Activated CD4-positive, alpha-beta T cell treated with anti-CD3 and anti-CD28 coated beads, Interleukin-2, Interleukin-6, amounts not matched to agents 100 ng/mL and 50 ng/mL, durations not matched to agents 16 hours and 8 hours (primary cell): ENCODE measurements around the gene KASH5.

Source experiments
- DNase-seq: peaks from one replicate; pipeline ENCODE4 v3.0.0-alpha.2; 2020

KASH5 gene

DNA sequence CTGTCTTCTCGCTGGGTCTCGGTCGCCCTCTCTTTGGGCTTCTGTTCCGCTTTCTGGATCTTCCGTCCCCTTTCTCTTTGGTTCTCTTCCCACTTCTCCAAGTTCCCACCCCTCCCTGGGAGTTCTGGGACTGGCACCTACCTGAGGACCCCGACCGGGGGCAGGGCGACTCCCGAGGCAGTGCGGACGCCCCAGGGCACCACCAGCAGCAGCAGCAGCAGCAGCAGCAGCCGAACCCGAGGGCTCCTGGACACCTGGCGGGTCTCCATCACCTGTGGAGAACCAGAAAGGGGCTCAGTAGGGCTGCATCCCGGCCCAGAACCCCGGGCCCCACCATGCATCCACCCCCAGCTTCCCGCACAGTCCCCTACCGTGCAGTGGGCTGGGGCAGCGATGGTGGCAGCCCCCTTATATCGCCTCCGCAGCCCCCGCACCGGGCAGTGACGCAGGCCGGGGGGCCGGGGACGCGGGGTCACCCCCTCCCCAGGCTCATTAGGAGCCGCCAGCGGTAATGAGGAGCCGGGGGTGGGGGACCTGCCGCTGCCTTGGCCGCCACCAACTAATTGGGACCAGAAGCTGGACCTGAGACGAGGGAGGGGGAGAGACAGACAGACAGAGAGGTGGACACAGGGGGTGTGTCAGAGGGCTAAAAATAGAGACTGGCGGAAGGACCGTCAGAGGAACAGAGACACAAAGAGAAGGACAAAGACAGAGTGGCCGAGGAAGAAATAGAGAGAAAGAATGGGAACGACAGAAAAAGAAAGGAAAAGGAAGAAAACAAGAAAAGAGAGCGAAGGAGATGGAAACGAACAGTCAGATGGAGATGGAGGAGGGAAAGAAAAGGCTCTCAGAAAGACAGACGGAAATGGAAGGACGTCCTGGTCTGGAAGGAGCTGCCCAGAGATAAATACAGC lies 35.3 kb downstream of the KASH5 start, which contains the start of gene PTH2:
PTH2 (minus strand) TSS at position 371 of the 914 bp plus-strand sequence; CDS start at position 269, 102 bp downstream.
- no peak for DNase-seq

DNA sequence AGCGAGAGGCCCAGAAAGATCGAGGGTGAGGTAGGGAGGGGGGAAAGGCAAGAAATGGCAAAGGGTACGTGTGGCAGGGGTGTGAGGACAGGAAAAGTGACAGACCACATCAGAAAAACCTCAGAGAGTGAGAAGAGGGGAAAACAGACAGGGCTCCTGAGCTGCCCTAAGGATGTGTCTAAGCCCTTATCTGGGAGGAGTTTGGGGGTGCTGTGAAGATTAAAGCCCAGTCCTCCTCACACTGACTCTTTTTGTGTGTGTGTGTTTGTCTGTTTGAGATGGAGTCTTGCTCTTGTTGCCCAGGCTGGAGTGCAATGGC lies 35.9 kb downstream of the KASH5 start:
- no peak for DNase-seq

DNA sequence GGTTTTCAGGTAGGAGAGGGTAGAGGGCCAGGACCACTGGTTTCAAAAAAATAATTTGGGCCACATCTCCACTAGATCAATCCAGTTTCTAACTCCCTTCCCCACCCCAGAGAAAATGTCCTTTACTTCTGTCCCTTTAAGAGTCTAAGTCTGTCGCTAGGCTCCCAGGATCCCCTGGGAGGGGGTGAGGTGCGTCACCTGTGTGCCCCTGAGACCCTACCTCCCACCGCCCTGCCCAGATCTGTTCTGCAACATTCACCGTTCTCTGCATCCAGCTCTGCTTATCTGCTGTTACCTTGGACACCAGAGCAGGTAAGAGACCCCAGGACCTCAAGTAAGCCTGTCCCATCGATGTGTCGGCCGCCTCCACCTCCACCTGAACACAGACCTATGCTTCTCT lies 37.1 kb downstream of the KASH5 start, which contains the start of gene GFY:
GFY (plus strand) TSS at position 211 of the 400 bp plus-strand sequence. CDS start 1,043 bp downstream, outside the sequence.
- no peak for DNase-seq

DNA sequence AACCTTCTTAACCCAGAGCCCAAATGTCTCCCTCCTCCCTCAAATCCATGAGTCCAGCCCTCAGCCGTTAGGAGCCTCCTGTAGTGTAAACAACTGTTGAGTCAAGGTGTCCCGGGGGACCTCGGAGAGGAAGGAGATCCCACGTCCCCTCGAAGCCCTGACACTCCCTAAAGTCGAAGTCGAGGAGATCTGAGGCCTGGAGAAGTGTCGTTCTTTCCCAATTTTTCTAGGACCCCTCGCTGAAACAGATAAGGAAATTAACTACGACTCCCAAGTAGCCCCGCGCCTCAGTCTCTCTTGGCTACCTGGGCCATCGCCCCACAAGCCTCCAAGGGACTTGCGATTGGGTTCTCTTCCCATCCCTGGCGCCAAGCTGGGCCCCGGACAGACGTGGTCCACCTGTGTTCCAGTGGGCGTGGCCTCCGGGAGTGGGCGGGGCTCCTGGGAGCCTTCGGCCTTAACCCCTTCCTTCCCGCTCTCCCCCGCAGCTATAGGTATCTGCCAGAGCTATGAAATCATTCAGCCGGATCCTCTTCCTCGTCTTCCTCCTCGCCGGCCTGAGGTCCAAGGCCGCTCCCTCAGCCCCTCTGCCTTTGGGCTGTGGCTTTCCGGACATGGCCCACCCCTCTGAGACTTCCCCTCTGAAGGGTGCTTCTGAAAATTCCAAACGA lies 38.0 kb downstream of the KASH5 start:
- peak; percentile 39 for DNase-seq

DNA sequence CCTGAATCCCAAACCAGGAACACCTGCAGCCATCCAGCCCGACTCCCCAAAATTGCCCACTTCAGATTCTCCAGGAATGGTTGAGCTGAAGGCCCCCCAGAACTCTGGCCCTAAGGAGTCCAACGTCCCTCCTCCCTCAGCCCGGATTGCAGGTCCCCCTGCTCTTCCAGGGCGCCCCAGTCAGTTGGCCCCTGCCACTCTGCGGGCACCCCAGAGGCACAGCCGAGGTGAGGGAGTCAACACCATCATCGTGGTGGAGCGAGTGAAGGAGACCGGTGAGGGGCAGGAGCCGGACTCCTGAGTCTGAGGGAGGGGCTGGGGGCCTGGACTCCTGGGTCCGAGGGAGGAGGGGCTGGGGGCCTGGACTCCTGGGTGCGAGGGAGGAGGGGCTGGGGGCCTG lies 39.3 kb downstream of the KASH5 start:
- DNase-seq = no peak

DNA sequence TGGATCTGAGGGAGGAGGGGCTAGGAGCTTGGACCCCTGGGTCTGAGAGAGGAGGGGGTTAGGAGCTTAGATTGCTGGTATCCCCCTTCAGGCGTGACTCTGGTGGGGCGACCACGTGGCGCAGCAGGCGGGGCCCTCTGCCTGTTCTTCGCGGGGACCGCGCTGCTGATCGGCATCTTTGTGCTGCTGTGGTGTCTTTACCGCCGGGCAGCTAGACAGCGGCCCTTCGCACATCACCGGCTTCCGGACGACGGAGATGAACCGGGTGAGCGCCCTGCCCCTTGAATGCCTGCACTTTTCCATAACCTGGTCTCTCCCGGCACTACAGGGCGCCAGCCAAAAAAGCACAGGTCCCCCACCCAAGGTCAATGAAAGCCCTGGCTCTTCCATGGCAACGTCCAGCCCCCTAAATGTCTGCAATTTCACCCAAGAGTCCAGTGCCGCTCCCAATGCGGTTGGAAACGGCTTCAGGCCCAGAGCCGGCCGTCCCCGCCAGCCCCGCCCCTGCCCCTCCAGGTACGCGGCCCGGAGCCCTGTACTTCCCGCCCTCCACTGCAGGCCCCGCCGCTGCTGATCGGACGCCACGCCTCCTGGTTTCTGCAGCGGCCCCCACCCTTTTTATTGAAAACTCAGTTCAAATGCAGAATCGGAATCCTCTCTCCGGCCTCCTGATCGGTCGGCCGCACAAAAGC lies 40.0 kb downstream of the KASH5 start:
- DNase-seq = peak; percentile 31

DNA sequence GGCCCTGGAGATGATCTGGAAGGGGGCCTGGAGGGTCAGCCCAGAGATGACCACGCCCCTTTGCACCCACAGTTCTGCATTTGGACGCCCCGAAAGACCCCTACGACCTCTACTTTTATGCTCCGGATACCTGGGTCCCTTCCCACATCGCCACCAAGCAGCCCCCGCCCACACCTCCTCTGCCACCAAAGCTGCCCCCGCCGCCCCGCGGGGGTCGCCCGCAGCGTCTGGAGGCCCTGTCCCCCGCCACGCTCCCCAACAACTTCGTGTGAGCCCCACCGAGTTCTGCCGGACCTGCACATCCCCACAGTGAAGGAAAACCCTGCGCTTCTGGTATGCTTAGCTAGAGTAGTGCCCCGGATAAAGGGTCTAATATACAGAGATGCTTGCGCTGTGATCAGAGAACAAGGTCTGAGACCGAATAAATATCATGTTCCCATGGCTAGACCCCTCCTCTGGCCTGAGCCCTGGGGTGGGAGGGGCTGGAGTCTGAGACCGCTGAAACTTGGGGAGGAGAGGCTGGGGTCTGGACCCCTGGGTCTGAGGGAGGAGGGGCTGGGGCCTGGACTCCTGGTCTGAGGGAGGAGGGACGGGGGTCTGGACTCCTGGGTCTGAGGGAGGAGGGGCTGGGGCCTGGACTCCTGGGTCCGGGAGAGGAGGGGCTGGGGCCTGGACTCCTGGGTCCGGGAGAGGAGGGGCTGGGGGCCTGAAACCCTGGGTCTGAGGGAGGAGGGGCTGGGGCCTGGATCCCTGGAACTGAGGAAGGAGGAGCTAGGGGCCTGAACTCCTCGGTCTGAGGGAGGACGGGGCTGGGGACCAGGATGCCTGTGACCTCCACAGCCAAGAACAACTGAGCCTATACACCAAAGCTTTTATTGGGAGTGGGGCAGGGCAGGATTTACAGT lies 40.8 kb downstream of the KASH5 start:
- DNase-seq = no peak

DNA sequence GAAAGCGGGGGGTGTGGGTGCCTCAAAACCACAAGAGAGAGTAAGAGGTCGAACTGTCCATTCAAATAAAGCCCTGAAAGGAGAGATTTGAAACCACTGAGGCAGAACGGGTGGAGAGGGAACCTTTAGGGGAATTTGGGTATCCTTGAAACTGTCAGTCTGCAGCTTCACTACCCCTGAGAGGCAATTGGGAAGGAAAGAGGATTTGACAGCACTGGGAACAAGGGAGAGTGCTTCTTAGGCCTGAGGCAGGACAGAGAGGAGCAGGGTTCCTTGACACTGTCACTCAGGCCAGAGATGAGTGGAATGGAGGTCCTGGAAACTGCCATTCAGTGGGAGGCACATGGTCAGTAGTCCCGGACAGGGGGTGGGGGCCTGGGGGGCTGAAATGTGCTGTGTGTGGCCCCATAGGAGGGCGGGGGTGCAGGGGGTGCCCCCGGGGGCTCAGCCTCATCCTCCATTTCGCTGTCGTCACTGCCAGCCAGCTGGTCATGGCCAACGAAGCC lies 42.2 kb downstream of the KASH5 start:
- DNase-seq = no peak

DNA sequence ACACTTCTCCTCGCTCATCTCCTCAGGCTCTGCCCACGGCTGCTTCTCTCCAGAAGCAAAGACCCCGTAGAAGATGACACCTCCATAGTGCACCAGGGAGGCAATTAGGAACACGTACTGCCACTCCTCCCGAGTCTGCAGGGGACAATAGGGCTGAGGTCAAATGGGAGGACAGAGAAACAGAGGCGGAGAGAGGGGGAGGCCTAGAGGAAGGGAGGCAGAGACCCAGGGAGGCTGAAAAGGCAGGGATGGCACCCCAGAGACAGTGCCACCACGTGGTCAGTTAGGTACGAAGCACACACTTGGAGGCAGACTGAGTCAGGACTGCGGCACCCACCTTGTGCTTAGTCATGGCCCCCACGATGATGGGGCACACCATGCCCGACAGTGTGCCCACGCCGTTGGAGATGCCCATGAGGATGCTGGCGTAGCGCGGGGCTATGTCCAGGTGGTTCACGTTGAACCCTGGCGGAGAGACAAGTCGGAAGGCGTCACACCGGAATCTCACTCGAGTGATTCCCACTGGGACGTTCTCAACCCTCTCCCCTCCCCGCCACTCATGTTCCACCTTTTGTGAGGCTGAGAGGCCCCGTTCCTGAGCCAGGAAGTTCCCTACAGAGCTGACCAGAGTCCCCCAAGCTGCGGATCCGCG lies 42.8 kb downstream of the KASH5 start:
- peak; percentile 32 for DNase-seq

DNA sequence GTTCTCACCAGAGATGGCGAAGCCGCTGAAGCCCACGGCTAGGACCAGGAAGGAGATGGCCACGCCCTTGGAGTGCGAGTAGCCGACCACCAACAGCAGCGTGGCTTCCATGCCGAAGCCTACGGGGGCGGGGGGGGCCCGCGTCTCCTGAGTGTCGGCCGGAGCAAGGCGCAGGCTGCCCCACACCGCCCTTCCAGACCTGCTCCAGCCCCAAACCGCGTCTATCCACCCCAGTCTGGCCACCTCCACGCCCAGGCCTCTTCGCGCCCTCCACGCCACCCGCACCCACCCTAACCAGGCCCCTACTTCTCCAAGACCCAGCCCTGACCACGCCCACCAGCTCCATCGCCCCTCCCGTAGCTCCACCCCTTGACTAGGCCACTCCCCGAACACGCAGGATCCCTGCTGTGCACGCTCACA lies 43.3 kb downstream of the KASH5 start:
- DNase-seq = peak; percentile 21

DNA sequence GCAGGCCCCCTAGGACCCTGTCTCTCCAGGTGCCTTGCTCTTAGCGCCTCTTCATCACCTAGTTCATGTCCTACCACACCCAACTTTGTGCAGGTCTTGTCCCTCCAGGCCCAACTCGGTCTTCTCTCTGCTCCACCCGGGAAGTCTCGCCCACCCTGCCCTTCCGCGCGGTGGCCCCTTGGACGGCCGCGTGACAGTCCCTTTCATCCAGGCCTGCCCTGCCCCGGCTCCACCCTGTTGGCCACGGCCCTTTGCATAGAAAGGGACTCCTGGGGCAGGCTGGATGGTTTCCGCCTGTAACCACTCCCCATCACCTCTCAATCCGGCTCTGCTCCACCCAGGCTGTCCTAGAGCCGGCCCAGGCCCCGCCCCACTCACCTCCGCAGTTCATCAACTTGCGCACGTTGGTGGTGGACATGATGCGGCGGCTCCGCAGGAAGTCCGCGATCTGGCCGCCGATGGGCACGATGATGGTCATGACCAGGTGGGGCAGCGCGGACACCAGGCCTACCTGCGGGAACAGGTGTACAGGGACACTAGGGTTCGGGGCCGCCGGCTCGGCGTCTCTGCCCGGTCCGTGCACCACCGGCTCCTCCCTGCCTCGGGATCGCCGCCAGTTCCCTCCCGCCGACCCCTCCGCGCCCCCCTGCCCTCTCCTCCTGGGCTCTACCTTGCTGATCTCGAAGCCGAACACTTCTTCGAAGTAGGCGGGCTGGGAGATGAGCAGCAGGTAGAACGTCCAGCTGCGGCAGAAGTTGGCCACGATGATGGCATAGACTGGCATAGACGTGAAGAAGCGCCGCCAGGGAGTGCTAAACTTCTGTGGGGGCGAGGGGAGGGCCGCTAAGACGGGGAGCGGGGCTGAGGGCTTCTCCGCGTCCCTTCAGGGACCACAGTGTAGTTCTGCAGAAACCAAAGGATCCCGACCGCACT lies 44.4 kb downstream of the KASH5 start:
- DNase-seq = peak; percentile 20

DNA sequence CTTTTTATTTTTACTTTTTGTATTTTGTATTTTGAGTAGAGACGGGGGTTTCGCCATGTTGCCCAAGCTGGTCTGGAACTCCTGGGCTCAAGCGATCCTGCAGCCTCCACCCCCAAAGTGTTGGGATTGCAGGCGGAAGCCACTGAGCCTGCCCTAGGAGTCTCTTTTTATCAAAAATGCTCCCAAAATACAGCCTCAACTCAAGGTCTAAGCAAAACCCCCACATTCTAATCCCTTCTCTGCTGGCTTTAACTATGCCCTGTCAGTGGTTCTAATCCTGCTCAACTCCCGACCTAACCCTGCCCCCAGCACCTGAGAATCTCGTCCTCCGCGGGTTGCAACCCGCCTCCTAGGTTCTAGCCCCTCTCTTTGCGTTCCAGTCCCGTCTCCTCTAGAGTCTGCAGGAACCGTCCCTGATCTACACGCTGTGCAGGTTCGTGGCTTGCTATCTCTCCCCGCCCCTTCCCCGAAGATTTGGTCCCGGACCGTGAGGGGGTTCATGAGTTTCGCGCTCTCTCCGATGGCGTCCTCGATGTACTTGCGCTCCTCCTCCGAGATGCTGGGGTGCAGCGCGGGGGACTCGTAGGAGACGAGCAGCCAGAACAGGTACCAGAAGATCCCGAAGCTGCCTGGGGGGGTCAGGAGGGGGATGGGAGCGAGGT lies 45.3 kb downstream of the KASH5 start:
- DNase-seq = no peak

DNA sequence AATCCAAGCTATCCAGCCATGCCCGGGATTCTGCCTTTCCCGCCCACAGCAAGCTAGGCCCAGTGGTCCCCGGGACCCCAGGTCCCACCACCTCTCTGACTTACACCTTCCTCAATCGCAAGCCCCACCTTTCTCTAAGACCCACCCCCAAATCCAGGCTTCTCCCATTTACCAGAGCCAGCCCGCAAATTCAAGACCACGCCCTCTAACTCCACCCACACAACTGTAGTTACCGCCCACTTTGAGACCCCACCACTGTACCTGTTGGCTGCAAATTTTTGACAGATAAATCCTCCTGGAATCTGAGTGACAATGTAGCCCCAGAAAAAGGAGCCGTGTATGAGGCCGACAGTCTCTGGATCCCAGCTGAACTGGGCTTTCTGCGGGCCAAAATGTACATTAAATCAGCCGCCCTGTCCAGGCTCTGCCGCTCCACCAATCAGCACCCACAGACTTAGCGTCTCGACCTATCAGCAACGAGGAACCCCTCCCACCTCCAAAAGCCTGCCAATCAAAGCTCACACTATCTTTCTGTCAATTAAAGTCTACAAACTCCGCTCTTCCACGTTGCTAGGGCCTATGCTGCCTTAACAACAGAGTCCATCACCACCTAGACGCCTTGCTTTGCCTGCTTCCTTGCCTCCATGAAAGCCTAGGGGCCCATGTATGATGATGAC lies 47.0 kb downstream of the KASH5 start:
- DNase-seq = no peak

DNA sequence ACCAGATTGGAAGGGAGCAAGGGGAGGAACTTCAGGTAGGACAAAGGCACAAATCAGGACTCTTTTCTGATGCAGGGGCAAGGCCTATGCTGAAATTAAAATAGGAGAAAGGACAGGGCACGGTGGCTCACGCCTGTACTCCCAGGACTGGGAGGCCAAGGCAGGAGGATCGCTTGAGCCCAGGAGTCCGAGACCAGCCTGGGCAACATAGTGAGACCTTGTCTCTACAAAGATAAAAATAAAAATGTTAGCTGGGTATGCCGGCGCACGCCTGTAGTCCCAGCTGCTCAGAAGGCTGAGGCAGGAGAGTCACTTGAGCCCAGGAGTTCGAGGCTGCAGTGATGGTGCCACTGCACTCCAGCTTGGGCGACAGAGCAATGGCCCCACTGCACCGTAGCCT lies 47.6 kb downstream of the KASH5 start:
- DNase-seq = no peak

DNA sequence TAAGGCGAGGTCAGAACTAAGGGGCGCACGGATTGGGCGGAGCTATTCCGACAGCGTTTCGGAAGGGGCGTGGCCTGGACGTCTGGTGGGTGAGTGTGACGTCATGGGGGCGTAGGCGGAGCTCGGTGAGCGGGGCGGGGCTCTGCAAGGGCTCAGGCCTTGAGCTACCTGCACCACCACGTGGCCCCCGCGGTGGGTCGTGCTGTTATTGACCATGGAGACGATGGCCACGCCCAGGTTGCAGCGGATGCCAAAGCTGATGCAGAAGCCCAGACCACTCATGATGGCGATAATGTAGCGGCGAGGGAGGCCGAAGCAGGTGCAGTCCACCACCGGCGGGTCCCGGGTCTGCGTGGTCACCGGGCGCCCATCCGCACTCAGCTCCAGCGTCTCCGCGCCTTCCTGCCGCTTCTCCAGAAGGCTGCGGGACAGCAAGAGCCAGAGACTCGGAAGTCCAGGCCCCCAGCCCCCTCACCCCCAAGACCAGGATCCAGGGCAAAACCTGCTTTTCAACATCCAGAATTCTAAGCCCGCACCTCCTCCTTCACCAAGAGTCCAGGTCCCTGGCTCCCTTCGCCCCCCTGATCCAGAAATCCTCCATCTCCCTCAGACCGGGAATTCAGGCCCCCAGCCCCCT lies 48.5 kb downstream of the KASH5 start:
- DNase-seq = peak; percentile 69

DNA sequence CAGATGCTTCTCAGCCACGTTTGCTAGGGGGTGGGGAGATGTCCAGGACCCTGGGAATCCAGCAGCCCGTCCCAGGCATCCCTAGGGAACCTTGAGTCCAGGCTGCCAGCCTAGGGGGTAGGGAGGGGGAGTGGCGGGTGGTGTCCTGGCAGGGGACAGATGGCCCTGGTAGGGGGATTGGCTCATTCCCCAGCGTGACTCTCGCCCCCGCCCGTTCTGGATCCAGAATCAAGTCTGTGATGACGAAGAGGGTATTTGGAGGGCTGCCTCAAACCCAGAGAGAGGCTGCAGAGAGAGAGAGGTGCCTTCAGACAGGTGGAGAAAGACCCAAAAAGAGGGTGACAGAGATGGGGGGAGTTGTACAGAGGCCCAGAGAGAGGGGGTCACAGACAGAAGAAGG lies 49.2 kb downstream of the KASH5 start:
- no peak for DNase-seq

DNA sequence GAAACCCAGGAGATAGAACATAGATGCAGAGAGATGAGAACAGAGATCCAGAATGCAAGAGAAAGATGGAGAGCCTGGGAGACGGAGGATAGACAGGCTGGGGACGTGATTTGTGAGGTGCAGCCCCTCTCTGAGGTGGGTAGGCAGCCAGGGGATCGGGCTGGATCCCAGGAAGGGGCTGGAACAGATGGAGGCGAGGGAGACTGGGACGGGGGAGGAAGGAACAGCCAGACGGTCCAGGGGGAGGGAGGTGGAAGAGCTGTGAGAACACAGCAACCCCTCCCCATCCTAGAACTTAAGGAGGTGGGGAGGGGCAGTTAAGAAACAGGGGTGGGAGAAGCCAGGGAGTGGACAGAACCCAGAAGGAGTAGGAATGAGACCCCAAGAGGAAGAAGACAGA lies 50.2 kb downstream of the KASH5 start:
- DNase-seq = no peak

DNA sequence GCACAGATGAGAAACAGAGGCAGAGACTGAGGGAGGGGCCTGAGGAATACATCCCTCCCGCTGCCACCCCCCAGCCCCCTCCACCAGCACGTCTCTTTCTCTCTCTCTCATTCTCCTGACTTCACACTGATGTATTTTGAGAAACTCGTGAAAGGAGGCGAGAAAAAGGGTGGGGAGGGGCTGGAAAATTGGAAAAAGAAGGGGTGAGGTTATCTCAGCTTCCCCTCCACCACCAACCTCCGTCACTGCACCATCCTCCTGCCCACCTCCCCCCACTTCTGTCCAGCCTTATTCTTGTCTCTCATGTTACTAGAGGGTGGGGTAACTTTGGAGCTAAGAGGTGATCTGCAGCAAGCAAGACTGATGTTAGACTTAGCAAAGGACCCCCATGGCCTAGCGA lies 51.8 kb downstream of the KASH5 start:
- no peak for DNase-seq
